Right ventricle myocardium inferior (tissue), 1 donor: ENCODE results near the gene FGD6. TPM values are rescaled to one million over a fixed set of nuclear protein-coding genes. Genes with fewer than 3 reads are reported as not detected.
"Not testable (repeated sequence)": the region's sequence is repeated elsewhere in the genome, so short reads cannot be mapped to it uniquely, and the experiment has no call there.

Experiments used
- ATAC-seq: fragments of 200-7000 bp; cut with Tn5 transposase; one replicate; pipeline ENCODE4 v1.9.1; 2020; ENCODE audit warnings: mild to moderate bottlenecking, moderate library complexity
- DNase-seq: peaks from one replicate; pipeline ENCODE4 v3.0.0; 2021; ENCODE audit errors: missing footprints
- intact Hi-C: fragments of 100-400 bp; cut with DNase I; formaldehyde crosslinking; loops from one replicate; pipeline ENCODE4 v1.11.0; 2022
- total RNA-seq: library from RNA; stranded (reverse); fragmentation: NEBNext Ultra II Directional; extraction: Animal tissue kit (Norgen Biotek cat#: 25700); gene quantifications from one replicate; pipeline ENCODE4 v1.2.1, GENCODE V29; 2021
- donor health status: DM: no; HTN: yes; CAD: no; lungs with severe emphysema.

FGD6 gene
- total RNA-seq, 1 donor from 2014 or later, result 22.2 TPM

DNA sequence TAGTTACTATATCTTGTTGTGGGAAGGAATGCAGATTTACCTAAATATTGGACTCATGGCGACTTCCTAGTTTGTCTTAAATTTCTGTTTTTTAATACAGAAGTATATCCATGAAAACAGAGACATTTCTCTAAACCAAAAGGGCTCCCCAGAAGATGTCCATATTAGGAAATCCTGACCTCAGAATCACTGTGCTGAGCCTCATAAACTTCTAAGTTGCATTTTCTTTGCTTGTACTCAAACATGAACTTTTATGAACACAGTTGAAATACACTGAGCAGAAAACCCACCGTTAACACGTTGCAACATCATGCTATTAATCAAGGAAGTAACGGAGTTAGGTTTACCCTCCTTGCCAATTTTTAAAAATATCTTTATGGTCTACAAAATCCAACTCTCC, 100.9 kb downstream of the FGD6 start:
- ATAC-seq, result no peak
- intact Hi-C loops, result loop anchor here (2.0 to 5.0 kb wide), 2 partner anchors 86 to 416 kb away; no protein-coding TSS in a partner anchor

DNA sequence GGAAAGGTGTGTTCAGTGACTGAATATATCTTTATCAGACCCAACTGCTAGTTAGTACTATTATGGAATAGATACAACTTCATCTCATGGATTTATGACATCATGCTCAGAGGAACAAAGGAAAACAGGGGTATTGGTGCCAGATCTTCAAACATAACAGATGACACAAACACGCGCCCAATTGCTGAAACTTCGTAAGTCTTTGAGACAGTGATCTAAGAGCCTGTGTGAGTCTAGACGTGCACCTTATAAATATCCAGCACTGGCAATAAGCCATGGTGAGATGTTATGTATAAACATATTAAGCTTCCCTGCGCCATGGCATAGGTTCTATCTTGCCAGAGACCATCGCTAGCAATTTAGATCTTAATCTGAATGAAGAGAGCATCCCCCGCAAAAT, 101.6 kb downstream of the FGD6 start:
- intact Hi-C loops, result loop anchor here (2.0 to 5.0 kb wide), 2 partner anchors 87 to 417 kb away; no protein-coding TSS in a partner anchor
- ATAC-seq (no peak), DNase-seq (no peak)

More for the DNA sequence above, 100.9 kb downstream of the FGD6 start:
- DNase-seq, result no peak

DNA sequence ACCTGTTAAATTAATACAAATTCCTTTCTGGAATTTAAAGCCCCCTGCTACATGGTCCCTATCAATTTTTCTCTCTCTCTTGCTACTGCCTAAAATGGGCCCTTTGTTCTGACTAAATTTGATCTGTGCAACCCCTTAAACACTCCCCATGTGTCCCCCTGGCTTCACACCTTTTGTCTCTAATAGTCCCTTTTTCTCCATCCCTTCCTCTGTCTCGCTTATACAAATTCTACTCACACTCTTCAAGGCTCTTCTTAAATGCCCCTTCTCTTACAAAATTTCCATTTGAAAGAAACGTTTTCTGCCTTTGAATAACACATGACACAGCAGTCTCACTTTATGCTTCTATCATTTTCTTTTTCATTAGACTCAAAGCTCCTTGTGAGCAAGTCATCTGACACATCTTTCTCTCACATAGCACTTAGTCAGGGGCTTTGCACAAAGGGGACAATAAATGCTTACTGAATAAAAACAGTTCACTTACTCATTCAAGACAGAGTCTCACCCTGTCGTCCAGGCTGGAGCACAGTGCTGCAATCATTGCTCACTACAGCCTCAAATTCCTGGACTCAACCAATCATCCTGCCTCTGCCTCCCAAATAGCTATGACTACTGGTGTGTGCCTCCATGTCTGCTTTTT, 102.4 kb downstream of the FGD6 start:
- ATAC-seq, result no peak
- no peak for DNase-seq
- intact Hi-C loops, result loop anchor here (5.0 kb wide), 1 partner anchor 87 kb away; no protein-coding TSS in a partner anchor

DNA sequence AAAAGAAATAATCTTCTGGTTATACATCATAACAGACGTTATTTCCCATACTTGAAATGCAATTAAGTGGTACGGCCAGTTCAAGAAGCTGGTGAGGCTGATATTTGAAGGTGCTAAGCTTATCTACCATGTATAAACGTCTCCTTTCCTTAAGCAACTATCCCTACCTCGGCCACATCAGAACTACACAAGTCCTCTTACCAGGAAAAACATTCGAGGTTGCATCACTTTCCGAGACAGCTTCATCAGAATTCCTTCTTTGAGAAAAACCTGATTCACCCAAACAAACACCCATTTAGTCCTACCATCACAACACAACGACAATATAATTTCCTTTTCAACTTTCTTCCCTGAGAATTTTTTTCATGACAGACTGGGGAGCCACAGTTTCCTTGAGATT, 109.9 kb downstream of the FGD6 start:
- no peak for ATAC-seq
- intact Hi-C loops, result no loop called here
- DNase-seq, result no peak

DNA sequence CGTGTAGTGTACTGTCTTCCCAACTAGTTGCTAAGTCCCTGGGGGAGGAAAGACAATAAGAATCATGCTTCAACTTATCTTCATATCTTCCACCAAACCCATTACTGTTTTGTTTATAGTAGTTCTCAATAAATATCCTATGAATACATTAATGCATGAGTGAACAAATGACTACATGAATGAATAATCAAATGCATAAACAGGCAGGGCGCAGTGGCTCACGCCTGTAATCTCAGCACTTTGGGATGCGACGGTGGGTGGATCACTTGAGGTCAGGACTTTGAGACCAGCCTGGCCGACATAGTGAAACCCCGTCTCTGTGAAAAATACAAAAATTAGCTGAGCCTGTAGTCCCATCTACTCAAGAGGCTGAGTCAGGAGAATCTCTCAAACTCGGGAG, 111.7 kb downstream of the FGD6 start:
- intact Hi-C loops, result no loop called here
- ATAC-seq (no peak), DNase-seq (no peak)

DNA sequence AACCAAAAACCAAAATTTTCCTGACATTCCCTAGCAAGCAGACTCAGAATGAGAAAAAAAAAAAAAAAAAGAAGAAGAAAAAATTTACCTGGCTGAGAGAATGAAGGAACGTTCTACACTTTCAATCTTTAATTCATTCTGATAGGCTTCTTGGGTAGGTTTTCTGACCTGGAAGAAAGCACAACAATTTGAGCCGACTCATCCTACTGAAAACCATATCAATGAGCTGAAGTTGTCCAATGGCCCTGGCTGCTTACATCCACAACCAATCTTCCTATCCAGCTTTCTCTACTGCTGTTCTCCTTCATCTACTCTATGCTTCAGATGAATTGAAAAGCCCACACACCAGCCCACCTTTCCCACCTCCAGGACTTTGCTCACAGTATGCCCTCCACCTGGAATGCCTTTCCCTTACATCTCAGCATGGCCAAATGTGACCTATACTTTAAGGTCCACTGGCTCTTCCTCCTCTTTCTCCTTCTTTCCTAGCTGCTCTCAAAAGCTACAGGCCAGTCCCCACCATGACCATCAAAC, 112.3 kb downstream of the FGD6 start:
- ATAC-seq (no peak), DNase-seq (no peak)
- intact Hi-C loops, result no loop called here

DNA sequence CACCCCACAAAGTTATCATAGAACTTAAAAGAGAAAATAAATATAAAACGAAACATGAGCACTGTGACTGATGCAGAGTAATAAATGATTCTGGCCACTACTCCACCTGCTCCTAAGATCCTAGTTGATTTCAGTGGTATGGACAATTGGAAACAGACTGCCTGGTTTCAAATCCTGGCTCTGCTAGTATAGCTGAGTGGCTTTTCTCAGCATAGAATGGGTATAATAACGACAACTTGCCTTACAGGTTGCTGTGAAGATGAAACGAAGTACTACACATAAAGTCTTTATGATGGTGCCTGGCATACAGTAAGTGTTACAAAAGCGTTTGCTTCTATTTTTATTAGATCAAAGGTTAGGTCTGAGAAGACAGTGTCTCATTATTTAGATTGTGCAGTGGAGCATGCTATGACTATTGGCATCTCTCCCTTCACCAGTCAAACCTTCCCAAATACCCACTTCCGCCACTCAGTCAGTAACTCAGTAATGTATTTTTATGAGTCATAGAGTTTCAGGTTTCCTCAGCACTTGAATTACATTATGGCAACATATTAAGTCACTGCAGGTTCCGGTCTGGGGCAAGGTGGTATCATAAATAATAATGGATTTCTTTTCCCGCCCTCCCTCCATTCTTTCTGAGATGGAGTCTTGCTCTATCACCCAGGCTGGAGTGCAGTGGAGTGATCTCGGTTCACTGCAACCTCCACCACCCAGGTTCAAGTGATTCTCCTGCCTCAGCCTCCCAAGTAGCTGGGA, 114.2 kb downstream of the FGD6 start:
- no peak for DNase-seq
- no peak for ATAC-seq
- intact Hi-C loops, result no loop called here

DNA sequence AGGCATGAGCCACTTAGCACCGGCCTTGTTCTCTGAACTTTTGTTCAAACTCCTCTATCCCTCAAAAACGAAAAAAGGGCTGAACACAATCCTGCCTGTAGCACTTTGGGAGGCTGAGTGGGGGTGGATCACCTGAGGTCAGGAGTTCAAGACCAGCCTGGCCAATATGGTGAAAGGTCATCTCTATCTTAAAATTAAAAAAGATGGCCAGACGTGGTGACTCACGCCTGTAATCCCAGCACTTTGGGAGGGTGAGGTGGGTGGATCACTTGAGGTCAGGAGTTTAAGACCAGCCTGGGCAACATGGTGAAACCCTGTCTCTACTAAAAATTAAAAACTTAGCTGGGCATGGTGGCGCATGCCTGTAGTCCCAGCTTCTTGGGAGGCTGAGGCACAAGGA, 115.3 kb downstream of the FGD6 start:
- intact Hi-C loops, result loop anchor here (2.0 kb wide), 1 partner anchor 25 kb away; no protein-coding TSS in a partner anchor
- not testable (repeated sequence) for ATAC-seq, DNase-seq

DNA sequence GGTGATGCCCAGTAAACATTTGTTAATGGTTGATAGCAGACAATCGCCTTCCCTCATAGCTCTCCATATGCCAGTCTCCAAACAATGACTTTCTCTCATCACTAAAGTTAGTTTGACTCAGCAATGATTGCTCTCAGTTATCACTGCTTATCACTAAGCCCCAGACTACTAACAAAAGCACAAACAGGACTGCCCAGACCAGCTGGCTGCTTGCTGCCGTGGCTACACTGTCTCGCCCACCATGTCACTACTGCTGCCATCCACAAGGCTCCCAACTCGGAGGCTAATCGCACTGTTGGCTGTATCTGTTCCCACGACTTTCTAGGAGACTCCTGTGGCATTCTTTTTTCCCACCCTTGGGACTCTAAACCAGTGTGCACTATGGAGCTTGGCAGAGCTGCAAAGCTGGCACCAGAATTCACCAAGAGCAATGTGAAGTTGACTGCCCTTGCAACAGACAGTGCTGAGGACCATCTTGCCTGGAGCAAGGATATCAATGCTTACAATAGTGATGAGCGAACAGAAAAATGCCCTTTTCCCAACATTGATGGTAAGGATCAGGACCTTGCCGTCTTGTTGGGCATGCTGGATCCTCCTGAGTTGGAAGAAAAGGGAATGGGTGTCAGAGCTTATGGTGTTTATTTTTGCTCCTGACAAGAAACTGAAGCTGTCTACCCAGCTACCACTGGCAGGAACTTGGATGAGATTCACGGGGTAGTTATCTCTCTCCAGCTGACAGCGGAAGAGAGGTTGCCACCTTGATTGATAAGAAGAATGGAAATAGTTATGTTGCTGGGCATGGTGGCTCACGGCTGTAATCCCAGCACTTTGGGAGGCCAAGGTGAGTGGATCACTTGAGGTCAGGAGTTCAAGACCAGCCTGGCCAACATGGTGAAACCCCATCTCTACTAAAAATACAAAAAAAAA, 116.7 kb downstream of the FGD6 start:
- intact Hi-C loops, result loop anchor here (2.0 kb wide), 1 partner anchor 26 kb away; no protein-coding TSS in a partner anchor
- DNase-seq, result no peak
- ATAC-seq, result peak; percentile 72

DNA sequence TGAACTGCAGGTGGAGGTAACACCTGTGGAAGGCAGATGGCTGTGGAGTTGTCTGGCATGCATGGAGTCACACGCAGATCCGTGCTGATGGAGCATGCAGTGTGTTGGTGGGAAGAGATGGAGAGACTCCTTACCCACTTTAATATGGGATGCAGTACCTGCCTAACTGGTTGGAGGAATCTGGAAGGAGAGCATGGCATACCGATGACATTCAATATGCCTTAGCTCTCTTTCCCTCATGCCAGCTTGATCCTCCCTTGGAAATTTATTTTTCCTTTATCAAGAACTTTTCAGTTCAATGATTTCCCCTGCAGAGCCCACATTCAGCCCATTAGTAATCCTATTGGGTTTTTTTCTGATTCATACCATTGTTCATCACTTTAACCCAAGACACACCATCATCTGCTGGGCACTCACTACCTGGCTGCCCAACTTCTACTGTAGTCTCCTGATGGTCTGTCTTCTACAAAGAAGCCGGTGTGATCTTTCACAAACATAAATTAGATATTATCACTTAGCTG, 117.9 kb downstream of the FGD6 start:
- DNase-seq (no peak), ATAC-seq (no peak)
- intact Hi-C loops, result no loop called here

DNA sequence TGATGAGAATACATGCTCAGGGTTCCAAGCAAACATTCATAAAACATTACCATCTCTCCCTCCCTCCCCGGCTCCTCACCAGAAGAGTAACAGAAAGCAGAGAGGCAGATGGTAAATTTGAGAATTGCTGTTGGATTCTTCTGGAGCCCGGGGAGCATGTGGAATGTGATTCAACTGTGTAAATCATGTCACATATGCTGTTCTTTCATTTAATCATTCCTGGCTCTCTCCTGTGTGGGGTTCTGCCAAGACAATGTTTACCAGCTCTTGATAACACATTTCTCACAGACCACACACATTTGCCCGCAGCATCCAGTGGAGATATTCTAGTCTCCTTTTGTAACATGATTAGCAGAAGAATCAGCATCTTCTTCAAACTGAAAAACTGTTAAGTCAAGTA, 120.4 kb downstream of the FGD6 start:
- DNase-seq, result no peak
- ATAC-seq, result peak; percentile 56
- intact Hi-C loops, result no loop called here

DNA sequence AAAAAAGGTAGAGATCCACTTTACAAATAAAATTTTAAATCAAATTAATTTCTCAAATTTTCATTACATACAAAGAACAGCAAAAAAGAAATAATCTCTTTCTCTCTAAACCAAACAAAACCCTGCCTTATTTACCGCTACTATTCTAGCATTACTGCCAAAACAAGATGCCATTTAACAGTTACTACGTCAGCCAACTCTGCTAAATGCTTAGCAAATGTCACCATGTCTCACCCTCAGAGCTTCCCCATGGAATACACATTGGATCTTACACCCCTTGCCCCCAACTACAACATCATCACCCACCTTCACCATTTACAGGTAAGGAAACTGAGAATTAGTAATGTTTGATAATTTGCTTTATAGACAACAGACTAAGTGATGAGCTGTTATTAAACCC, 120.9 kb downstream of the FGD6 start:
- DNase-seq, result no peak
- ATAC-seq, result no peak
- intact Hi-C loops, result no loop called here

DNA sequence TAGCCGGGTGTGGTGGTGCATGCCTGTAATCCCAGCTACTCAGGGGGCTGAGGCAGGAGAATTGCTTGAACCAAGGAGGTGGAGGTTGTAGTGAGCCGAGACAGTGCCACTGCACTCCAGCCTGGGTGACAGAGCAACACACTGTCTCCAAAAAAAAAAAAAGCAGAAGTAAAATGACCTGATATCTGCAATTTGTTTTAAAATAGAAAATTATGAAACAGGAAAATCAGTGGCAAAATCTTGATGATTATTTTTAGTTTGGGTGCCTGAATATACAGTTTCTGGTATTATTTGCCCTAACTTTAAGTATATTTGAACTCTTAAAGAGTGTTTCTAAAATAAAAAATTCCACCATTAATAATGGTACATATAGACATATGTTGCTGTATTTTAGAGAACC, 121.4 kb downstream of the FGD6 start:
- DNase-seq, intact Hi-C loops, ATAC-seq: not testable (repeated sequence)

DNA sequence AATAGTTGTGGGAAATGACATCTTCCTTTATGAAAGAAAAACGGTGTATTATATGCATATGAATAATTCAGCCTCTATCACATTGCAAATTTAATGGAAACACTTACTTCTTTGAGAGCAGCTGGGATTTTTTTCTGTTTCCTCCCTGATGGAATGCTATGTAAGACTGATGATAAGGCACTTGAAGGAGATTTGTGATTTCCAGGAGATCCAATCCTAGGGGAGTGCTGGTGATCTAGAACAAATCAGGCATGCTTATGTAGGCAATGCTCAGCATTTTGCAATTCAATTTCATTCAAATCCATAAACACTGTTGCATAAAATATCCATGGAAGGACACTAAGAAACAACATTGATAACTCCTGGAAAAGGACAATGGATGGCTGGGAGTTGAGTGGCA, 127.8 kb downstream of the FGD6 start:
- DNase-seq, result no peak
- intact Hi-C loops, result no loop called here
- no peak for ATAC-seq

DNA sequence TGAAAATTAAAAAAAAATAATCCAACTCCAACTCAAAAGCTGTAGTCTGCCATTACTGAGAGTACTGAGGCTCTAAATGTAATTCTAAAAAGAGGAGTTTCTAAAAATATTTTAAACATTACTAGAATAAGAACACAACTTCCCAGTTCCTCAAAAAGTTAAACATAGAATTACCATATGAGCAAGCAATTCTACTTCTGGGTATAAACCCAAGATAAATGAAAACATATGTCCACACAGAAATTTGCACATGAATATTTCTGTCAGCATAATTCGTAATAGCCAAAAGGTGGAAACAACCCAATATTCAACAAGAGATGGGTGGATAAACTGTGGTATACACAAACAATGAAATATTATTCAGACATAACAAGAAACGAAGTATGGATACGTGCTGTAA, 128.9 kb downstream of the FGD6 start:
- ATAC-seq, result no peak
- intact Hi-C loops, result no loop called here
- no peak for DNase-seq

DNA sequence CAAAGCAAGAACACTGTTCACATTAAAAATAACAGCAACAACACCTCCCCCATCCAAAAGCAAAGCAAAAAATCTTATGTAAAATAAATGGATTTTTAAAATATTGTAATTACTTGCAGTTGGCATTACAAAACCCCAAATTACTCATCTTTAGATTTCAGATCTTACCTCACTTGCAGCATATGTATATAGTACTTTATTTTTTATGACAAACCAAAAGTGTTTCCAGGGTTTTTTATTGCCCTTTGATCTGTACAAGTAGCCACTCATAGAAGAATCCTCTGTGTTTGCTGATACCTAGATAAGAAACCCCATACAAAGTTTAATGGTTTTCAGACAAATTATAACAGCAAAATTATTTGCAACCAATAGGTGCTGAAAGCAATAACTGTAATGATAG, 131.7 kb downstream of the FGD6 start:
- intact Hi-C loops, result no loop called here
- no peak for DNase-seq
- no peak for ATAC-seq

DNA sequence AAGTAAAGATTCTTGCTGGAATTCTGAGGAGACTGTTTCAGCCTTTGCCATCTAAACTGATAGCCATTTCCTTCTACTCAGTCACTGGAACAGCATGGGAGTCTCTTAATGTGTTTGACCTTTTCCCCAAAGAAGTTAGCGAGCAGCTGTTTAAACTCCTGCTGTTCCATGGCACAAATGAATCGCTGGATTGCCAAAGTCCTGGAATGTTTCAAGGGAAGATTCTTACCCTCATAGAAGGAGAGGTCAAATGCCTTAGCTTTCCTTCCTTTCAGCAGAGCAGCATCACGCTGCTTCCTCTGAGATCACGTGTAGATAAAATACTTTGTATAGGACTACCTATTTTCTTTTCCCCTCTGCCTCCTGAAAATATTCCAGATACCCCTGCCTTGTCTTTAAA, 133.3 kb downstream of the FGD6 start:
- DNase-seq (no peak), ATAC-seq (peak; percentile 92)
- intact Hi-C loops, result no loop called here

DNA sequence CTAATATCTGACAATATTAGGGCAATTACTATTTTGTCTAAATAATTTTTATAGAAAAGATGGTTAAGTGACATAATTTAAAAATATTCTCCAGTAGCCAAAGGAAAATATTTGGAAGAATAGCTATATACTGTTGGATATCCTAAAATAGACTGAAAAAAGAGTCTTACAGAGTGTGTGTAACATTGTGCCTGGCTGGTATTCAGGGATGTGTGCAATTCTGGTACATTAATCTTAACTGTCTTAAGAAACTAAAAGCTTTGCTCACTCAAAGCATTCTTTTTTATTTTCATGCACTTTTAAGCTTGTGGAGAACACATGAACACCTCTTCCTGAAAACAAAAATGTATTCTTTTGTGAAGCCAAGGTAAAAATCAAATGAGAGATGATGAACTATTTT, 133.8 kb downstream of the FGD6 start:
- DNase-seq (no peak), ATAC-seq (no peak)
- intact Hi-C loops, result no loop called here

DNA sequence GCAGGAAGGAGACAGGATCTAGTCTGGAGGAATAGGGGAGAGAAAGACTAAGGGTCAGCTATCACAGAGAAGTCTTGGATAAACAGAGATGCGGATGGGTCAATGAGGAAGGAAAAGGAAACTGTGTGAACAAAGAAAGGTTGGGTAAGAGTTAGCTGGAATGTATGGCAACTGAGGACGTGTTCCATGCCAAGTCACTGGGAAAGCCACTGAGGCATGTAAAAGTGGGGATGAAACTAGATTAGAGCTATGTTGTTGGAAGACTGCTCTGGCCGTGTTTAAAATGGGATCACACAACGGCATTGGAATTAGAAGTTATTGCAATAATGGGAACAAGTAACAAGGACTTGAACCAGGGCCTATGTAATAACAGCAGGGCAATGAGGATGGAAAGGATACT, 139.9 kb downstream of the FGD6 start:
- intact Hi-C loops, result no loop called here

More for the DNA sequence above, 139.9 kb downstream of the FGD6 start:
- ATAC-seq (no peak), DNase-seq (no peak)
